ENCODE results near the gene PAX3.

The PAX3 gene

DNA sequence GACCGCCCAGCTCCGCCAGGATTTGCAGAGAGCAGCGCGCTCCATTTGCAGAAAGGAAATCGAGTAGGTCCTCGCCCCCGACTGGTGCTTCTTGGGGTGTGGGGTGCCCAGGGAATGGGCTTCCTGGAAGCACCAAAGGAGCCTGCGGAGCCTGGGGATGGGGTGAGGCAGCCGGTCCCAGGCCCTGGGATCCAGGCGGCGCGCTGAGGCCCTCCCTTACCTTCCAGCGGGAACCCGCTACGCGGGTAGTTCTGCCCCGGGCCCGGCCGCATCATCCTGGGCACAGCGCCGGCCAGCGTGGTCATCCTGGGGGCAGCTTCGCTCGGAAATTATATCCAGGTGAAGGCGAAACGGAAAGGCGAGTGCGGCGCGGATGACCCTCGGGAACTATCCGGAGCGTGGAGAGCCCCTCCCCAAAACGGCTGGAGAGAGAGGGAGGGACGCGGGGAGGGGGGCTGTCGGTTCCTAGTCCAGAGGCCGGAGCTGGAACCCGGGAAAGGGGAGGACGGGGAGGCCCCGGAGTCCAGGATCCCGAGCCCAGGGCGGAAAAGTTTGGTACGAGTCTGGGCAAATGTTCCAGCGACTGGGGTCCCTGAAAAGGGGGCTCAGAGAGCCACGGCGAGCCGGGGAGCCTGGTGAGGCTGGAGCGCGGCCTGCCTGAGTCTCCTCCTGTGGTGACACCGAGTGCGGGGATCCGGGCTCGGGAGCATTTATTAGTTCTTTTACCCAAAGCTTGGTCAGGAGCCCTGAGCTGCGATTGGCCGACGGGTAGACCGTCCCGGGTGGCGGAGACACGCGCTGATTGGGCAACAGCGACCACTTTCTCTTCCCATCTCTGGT is at the start of gene PAX3:
TSS of gene PAX3 (minus strand) at position 688 of the 840 bp plus-strand sequence. CDS start at position 305, 383 bp downstream.
- no peak for DNase-seq (ENCODE audit: low spot score)

DNA sequence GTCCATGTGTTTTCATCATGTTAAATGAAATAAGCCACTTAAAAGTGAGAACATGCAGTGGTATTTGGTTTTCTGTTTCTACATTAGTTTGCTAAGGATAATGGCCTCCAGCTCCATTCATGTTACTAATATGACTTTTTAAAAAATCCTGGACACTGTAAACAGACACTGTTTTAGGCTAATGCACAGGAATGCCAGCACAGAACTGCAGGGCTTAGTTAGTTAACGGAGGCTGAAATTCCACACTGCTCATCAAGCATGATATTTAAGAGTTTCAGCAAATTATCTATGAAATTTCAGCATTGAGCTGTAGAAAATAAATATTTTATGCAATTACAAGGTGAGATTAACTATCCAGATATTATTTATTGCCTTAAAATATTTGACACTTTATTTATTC is 42.5 kb upstream of the PAX3 start:
- no peak for DNase-seq (ENCODE audit: low spot score)

DNA sequence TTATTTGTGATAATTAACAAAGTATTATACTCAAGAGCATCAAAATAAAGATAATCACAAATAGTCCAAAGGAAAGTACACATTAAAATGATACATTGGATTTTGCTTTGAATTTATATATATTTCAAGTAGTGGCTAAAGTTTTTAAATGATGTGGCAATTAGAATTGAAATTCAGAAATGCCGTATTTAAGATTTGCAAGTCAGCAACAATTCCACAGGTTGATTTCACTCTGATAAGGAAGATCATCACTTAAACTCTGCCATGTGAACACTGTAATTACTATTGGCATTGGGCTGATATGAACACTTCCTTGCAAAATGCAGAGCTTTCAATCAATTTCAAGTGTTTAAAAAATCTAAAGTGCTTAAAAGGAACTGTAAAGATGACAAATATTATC is 39.6 kb upstream of the PAX3 start:
- DNase-seq (ENCODE audit: low spot score), result no peak

DNA sequence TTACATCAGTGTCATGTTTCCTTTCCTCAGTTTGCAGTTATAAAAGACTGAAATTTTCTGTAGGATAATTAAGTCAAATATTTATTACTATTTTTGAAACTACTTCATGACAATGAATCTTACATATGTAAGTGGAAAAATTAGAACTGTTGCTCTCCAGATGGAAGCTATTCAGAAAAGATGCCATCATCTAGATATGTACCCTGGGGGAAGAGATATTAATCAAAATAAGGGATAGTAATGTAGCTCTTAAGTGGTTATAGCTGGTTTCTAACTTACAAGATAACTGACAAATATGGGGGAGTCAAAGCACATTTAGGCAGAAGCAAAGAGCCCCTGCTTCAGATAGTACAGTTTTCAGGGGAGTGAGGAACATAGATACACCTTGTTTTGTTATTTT is 38.1 kb upstream of the PAX3 start:
- DNase-seq (ENCODE audit: low spot score), result no peak

DNA sequence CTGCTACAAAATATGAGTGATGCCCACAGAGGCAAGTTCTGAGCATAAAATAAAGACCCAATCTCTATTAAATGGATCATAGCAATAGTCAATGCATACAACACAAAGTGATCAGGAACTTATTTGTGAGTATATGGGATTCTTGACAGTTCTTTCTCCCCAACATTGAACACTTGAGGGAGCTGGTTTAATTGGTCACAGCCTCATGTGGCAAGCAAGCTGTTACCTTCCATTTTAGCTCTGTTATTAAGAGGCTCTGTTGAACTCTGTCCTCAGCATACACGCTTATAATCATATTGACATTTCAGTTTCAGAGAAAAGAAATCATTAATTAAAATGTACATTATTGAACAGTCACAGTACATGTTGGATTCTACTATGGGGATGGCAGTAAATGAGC is 37.6 kb upstream of the PAX3 start:
- DNase-seq (ENCODE audit: low spot score), result no peak

DNA sequence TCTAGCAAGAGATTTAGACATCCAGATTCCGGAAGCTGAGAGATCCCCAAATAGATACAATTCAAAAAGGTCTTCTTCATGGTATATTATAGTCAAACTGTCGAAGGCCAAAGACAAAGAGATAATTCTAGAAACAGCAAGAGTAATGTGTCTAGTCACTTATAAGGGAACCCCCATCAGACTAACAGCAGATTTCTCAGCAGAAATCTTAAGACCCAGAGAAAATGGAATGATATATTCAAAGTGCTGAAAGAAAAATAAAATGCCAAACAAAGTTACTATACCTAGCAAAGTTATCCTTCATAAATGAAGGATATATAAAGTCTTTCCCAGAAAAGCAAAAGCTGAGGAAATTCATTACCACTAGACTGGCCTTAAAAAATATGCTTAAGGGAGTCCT is 36.1 kb upstream of the PAX3 start:
- no peak for DNase-seq (ENCODE audit: low spot score)

DNA sequence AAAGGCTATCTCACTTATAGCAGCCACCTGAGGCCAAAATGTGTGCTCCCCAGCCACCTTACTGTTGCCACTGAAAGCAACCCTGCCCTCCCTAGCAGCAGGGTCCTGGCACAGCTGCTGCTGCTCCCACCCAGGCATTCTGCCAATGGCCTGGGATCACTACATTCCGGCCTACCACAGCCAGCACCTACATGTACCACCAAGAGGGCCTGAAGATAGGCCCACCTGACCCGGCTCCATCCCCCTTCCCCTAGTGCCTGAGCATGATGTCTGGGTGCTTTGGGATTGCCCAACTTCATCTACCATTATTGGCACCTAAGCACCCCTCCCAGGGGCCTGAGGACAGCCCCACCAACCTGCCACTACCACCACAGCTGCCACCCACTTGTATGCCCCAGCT is 34.6 kb upstream of the PAX3 start:
- no peak for DNase-seq (ENCODE audit: low spot score)

DNA sequence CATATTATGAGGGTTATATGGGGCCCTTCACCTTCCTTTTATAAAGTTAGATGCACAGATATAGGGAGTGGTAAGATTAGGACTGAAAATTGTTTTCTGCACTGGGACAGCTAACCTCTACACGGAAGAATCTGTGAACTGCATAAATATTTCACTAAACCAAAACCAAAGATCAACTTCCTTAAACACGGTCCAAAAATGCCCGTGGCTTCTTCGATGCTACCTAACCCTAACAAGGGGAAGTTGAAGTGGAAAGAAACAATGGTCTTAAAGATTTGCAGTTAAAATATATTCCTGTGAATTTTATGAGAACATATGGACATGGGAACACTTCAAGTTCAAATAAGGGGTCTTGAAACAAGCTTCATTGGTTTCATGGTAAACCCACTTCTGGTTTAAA is 33.3 kb upstream of the PAX3 start:
- no peak for DNase-seq (ENCODE audit: low spot score)

DNA sequence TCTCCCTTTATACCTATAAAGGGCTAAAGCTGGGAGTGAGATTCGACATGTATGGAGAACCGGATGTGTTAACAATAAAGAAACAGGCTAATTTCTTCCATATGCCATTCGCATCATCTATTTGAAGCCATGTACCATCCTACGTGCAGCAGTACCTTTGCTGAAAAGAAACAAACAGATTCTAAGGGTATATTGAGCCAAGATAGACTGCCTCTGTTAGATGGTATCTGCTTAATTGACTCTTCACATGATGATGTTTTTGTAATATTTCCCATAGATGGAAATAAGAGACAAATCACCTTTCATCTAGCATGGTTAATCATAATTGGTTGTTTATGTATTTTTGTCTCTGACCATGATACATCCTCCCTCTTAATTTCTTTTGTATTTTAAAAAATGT is 32.1 kb upstream of the PAX3 start:
- no peak for DNase-seq (ENCODE audit: low spot score)

DNA sequence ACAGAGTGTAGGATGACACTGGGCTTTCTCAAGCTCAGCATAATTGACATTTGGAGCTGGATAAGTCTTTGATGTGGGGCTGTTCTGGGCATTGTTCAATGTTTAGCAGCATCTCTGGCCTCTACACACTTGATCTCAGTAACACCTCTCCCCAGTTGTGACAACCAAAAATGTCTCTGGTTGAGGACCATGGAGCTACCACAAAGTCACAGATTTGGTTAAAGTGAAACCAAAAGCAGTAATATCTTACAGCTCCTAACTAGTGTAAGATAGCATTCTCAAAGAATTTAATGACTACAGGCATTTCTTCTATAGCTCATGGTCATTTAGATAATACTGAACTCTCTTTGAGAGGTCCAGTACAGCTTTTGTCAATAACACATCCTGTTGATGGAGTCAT is 23.4 kb upstream of the PAX3 start:
- DNase-seq (ENCODE audit: low spot score), result no peak

DNA sequence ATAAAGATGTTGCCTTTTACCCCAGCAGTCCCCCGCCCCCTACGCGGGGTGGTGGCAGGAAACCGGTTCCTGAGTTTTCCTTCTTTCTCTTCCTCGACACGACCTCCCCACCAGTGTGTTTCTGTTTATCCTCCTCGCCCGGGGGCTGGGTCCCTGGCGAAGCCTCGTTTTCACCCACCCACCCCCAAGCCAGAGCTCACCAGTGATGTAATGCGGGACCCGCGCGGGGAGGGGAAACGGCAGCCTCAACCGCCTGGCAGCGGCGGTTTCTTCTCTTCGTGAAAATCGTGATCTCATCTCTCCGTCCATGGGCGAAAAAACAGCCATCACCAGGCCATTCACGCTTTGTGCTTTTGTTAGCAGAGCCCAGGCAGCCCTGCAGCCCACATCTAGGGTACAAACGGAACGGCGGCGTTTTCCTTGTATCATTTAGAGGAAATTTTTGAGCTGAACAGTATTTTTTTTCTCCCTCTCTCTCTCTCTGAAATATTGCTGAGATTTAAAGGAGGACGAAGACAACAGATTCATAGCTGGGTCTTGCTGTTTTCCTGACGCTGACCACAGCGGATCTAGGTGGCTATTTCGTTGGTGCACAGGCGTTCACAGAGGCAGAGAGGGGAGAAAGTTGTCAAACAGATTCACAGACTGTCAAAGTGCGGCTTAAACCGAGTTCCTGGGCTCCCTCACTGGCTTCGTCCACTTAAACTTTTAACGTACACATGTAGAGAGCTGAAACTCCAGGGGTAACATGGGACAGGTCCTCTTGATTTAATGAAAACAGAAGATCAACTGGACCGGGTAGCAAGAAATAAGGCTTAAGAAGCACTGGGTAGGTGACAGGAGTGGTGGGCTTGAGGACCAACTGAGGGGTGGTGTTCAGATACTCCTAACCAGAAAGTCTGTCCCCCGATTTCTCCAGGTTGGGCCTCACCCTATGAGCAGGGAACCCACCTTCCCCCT is 21.9 kb upstream of the PAX3 start:
- DNase-seq (ENCODE audit: low spot score), result no peak

DNA sequence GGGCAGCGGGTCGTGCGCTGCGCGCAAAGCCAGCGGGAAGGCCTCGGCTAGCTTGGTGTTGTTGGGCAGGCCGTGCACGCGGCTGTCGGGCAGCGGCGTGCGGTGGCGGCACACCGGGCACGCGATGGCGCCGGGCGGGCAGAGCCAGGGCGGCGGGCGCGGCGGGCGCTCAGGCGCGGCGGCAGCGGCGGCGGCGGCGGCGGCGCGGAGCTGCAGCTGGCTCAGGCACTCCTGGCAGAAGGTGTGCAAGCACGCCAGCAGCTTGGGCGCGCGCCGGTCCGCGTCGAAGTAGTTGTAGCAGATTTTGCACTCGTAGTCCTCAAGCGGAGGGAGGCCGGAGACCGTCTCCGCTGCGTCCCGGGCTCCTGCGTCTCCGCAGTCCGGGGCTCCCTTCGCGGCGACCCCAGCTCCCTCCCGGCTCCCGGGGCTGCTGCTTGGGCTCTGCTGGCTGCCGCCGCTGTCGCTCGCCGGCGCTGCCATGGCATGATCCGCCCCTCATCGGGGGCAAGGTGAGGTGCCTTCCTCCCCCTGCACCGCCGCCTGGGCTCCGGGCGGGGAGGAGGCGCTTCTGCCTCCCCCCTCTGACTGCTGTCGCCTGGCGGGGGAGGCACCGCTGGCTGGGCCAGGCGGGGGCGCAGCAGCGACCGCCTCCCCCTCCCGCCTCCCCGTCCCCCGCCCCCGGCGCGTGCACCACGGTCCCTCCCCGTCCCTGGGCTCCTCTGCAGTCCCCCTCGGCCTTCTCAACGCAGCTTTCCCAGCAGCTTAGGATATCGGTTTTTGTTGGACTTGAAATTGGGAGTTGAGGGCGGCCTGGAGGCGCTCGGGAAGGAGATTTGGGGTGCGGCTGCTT is 21.0 kb upstream of the PAX3 start:
- no peak for DNase-seq (ENCODE audit: low spot score)

DNA sequence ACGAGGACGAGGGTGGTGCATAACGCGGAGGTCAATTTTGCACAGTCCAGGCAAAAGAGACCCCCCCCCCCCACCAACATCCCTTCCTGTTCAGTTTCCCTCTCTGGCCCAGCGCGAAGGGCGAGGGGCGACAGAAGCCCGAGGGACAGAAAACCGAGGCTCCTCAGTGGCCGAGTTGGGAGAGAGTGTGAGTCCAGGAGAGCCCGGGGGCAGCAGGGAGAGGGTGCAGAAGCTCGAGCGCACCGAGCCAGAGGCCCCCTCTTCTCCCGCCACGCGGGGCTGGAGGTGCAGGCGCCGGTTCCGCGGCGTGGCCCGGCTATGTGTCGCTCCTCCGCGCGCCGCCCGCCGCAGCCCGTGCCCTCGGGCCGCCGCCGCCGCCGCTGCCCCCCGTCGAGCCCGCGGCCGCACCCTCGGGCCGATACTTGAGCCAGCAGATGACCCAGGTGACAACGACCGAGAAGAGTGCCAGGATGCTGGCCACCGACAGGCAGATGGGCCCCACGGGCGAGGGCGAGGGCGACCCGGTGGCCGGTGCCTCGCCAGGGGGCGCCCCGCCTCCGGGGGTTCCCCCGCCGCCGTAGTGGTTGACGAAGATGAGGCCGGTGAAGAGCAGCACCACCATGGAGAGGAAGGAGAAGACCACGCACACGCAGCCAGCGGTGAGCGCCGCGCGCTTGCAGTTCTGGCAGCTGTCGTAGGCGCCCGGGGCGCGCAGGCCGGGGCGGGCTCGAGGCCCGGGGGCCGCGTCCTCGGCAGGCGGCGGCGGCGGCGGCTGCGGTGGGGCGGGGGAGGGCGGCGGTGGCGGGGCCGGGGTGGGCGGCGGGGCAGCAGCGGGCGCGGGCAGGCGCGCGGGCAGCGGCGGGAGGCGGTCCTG is 20.2 kb upstream of the PAX3 start:
- no peak for DNase-seq (ENCODE audit: low spot score)

DNA sequence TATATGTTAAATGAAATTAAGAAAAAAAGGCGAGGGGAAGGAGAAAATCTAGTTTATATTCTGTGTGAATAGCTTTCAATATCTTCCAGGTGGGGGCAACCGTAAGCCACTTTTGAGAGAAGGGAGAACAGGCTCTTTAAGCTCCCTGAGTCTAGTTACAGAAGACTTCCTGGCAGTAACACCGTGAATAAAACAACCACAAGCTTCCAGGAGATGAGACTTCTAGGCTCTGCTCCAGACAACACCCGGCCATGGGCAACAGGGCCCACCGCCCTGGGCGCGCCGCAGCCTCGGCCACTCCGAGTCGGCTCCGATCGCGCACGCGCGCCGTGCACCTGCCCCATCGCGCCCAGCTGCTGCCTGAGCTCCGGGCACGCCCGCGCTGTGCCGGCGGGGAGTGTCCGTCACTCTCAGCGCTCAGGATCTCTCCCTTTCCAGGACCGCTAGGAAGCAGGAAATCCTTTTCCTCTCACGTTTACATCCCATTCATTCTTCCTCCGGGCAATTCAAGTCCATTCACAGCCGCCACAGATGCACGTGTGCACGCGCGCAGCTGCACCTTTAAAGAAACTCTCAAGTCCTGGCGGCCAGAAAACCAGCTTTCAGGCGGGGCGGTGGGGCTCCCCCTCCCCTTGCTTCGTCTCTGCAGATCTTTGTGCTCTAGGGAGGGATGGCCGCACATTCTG is 19.4 kb upstream of the PAX3 start:
- peak; percentile 51 for DNase-seq (ENCODE audit: low spot score)

DNA sequence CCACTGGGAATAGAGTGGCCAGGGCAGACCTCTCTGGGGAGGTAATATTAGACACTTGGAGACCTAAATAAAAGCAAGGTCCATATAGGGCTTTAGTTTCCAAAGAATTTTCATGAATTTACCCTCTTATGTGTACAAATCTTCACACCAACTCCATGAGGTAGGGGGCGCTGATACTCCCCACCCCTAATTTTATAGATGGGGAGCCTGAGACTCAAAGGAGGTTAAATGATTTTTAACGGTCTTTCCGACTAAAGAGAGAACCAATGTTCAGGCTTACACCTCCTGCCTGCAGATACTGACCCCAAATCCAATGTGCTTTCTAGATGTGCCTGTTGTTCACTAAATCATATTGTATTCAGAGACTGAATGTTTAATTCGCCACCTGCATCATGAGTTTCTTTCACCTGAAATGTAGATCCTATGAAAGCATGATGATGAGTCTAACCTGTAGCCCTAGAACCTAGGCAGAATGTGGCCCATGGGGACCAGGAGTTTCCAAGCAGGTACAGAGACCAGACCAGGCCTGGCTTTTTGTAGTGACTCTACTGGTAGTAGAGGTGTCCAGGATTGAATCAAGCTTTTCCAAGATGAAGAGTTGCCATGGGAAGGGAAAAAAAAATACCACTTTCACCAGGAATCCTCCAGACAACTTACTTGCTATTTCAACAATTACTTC is 16.8 kb upstream of the PAX3 start:
- no peak for DNase-seq (ENCODE audit: low spot score)

DNA sequence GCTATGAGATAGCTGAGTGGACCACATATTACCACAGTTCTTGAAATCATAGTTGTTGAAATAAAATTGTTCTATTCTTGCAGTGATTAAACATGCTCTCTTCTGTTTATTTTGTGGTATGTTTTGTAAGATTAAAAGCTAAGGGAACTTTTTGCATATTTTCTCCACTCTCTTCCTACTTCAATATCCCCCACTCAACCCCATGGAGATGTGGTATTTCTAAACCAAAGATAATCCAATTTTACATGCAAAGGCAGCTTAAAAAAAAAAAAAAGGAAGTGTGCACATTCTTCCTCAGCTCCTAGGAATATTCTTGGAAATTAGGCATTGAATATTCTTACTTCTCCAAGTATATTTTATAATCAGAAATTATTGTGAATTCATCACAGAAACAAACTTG is 15.0 kb upstream of the PAX3 start:
- DNase-seq (ENCODE audit: low spot score), result no peak

DNA sequence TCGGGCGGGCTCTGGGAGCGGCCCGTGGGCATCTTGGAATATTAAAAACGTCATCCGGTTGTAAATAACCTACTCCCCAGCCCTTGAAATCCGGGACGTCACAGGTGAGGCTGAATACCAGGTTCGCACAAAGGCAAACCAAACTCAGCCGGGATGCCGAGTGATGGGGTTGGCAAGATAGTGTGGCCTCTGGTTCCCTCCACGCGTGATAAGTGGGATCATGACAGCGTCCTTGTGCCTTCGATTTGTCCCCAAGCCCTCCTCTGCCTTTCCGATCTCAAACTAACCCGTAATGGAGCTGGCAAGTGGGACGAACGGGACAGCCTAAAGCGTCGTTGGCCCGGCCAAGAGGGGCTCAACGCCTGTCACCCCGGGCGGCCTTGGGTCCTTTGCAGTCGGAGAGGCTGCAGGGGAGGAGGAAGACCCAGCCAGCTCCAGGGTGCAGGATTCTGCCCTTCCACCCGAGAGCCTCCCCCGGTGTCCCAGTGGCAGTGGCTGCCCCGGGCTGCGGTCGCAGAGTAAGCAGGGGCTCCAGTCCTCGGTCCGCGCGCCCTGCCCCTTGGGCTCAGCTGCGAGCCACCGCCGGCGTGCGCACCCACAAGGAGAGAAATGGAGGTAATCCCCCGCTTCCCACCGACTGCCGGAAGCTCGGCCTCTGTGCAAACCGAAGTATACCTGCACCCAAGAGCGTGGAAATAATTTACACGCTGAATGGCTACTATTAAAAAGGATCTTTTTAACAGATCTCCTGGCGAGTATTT is 13.4 kb upstream of the PAX3 start:
- DNase-seq (ENCODE audit: low spot score), result no peak

DNA sequence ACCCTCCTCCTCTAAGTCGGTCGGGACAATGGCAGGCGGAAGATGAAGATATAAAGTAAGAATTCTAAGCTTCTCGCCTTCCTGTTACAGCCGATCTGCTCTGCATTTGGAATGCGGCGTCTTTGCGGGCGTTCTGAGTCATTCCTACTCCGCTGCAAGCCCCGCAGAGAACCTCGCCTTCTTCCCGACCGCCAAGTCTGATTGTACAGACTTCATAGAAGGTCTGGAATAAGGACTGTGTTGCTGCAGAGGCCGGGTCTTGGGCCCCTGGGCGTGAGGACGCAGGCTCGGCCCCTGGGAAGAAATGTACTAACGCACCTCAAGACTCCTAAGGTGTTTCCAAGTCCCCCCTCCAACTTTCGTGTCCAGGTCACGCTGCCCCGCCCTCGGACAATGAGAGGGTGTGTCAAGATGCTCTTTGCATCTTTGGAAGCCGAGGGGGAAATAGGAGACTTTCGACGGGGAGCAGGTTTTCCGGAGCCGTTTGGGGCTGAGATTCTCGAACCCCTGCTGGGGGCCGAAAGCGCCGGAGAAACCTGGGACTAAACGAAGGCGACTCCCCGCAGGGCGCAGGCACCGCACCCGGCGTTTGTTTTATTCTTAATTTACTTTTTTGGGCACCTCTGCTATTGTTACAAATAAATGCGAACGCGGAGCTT is 12.7 kb upstream of the PAX3 start:
- DNase-seq (ENCODE audit: low spot score), result no peak

All from kidney capillary endothelial cell (primary cell).